ENCODE results near the gene GPC5.

GPC5 gene

DNA sequence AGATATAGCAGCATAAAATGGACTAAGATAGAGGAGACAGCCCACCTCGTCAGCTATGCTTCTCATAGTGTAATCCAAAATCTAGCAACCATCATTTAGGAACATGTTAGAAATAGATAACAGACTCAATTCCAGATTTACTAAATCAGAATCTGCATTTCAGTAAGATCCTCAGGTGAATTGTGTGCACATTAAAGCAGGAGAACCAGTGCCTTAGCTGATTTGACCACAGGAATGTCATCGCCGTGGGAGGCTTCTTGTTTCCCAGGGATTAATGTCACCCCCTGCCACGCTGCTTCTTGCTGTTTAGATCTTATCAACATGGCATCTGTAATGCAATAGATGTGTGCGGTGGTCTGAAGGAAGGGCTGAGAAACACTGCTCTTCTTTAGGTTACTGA, 84.0 kb downstream of the GPC5 start:
- Histone ChIP-seq H3K9me3 (no peaks in the 10 kb centered on the region), H3K27me3 (no peaks in the 10 kb centered on the region), H3K4me2 (no peak overlapping the region), H3K4me1 (no peaks in the 10 kb centered on the region), H3K36me3 (no peaks in the 10 kb centered on the region), H3K27ac (no peak overlapping the region), H3K9ac (no peak overlapping the region), H4K20me1 (no peaks in the 10 kb centered on the region), H3K4me3 (no peak overlapping the region)
- no peak for TF ChIP-seq Cebpa-rat (IDR thresholded peaks at IDR 0.05)

DNA sequence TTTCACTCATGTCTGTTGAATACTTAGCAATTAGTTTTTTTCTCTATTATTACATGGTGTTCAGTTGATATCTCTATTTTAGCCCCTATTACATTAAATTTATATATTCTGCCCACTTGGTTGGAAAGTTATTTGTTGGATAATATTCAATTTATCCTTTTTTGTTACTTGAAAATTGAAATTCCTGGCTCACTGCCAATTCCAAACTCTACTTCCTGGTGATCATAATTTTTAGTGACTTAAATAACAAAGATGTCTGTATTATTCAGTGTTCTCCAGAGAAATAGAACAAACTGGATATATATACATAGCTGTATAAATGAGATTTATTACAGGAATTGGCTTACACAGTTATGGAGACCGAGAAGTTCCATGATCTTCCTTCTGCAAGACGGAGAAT, 93.6 kb downstream of the GPC5 start:
- Histone ChIP-seq H4K20me1 (no peaks in the 10 kb centered on the region), H3K4me1 (no peaks in the 10 kb centered on the region), H3K27me3 (no peaks in the 10 kb centered on the region), H3K4me2 (no peak overlapping the region), H3K36me3 (no peaks in the 10 kb centered on the region), H3K9ac (no peak overlapping the region), H3K9me3 (no peaks in the 10 kb centered on the region), H3K4me3 (no peak overlapping the region), H3K27ac (no peak overlapping the region)
- TF ChIP-seq Cebpa-rat (IDR thresholded peaks at IDR 0.05): no peak

DNA sequence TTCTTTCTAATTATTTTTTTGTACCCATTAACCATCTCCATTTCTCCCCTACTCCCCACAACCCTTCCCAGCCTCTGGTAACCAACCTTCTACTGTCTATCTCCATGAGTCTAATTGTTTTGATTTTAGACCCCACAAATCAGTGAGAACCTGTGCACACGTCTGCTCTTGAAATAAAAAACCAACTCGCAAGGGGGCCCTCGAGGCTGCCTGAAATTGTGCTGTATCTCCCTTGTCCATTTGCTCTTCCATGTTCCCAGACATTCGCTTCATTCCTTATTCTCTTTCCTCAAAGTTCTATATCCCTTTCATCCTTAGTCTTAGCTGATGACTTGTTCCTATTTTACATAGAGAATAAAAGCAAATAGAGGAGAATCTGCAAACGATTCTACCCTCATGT, 95.0 kb downstream of the GPC5 start:
- TF ChIP-seq Cebpa-rat (IDR thresholded peaks at IDR 0.05): no peak
- H4K20me1 ChIP-seq: no peaks in the 10 kb centered on the region
- no peak overlapping the region for H3K4me3 ChIP-seq
- H3K4me2 ChIP-seq: no peak overlapping the region
- H3K9ac ChIP-seq: no peak overlapping the region
- H3K4me1 ChIP-seq: no peaks in the 10 kb centered on the region
- H3K9me3 ChIP-seq: no peaks in the 10 kb centered on the region
- H3K27me3 ChIP-seq: no peaks in the 10 kb centered on the region
- no peak overlapping the region for H3K27ac ChIP-seq
- H3K36me3 ChIP-seq: no peaks in the 10 kb centered on the region

DNA sequence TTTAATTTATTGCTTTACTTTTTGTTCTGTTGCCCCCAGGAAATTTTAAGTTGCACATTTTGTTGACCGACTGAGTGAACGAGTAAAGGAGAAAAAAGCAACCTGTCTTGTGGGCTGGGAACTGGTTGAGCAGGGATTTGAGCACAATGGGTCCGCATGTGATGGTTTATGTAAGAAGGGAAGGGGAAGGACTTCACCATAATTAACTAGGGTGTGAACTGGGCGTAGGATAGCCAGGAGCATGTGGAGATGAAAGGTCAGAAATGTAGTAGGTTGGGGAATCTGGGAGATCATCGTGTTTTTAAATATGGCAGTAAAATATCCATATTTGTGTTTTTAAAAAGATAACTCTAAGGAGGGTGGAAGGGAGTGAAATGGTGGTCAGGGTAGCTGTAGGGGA, 99.9 kb downstream of the GPC5 start:
- Histone ChIP-seq H3K36me3 (no peaks in the 10 kb centered on the region), H3K27ac (no peak overlapping the region), H3K4me3 (no peak overlapping the region), H3K9ac (no peak overlapping the region), H3K9me3 (no peaks in the 10 kb centered on the region), H3K27me3 (no peaks in the 10 kb centered on the region), H4K20me1 (no peaks in the 10 kb centered on the region), H3K4me2 (no peak overlapping the region), H3K4me1 (no peaks in the 10 kb centered on the region)
- TF ChIP-seq Cebpa-rat (IDR thresholded peaks at IDR 0.05): no peak

DNA sequence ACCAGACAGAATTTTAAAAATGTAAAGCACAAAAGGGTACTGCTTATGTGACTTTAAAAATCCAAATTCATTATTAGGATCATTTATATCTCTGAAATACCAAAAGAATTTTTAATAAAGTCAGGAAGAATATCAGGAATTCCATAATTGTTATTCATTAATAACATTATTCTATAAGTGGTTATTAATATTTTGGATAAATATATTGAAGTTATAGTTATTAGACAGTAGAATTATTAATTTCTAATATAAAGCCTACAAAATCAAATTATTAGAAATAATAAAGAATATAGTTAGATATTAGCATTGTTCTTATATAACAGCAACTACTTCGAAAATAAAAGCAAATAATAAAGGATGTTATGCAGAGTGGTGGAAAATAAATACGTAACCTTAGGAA, 105.8 kb downstream of the GPC5 start:
- TF ChIP-seq Cebpa-rat (IDR thresholded peaks at IDR 0.05): no peak
- Histone ChIP-seq H3K27ac (no peak overlapping the region), H4K20me1 (no peaks in the 10 kb centered on the region), H3K4me1 (no peaks in the 10 kb centered on the region), H3K4me2 (no peak overlapping the region), H3K9me3 (no peaks in the 10 kb centered on the region), H3K27me3 (no peaks in the 10 kb centered on the region), H3K9ac (no peak overlapping the region), H3K4me3 (no peak overlapping the region), H3K36me3 (no peaks in the 10 kb centered on the region)

DNA sequence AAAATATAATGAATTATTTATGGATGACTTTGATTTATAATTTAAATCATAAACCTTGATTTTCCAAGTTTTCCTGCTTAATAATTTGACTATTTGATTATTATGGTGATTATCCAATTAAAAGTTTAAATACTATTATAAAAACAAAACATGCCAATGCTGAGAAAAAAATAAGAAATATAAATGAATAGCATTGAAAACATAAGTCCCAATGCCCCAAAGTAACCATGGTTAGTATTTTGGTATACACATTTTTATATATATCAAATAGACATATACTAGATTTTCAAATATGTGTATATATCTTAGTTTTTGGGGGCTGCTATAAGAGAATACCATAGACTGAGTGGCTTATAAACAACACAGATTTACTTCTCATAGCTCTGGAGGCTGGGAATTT, 108.3 kb downstream of the GPC5 start:
- no peaks in the 10 kb centered on the region for H3K36me3 ChIP-seq
- TF ChIP-seq Cebpa-rat (IDR thresholded peaks at IDR 0.05): no peak

DNA sequence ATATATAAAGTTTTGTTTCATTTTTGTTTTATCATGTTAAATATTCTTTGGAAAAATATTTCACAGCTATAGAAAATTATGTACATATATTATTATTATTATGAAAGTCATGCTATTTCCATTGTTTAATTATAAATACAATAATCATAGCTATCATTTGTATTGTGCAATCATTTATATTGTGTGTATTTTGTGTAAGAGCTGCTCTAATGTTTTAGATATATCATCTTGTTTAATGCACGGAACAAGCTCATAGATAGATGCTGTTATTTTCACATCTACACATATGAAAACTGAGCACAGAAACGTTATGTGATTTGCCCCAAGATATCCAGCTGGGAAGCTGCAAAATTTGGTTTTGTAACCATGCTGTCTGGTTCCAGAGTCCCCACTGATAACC, 111.6 kb downstream of the GPC5 start:
- TF ChIP-seq Cebpa-rat (IDR thresholded peaks at IDR 0.05): no peak
- no peak overlapping the region for H3K4me3 ChIP-seq
- H4K20me1 ChIP-seq: no peaks in the 10 kb centered on the region
- H3K9me3 ChIP-seq: no peaks in the 10 kb centered on the region
- no peaks in the 10 kb centered on the region for H3K27me3 ChIP-seq
- no peak overlapping the region for H3K27ac ChIP-seq
- no peak overlapping the region for H3K9ac ChIP-seq
- no peaks in the 10 kb centered on the region for H3K4me1 ChIP-seq
- H3K4me2 ChIP-seq: no peak overlapping the region
- H3K36me3 ChIP-seq: no peaks in the 10 kb centered on the region

More for the DNA sequence above, 108.3 kb downstream of the GPC5 start:
- Histone ChIP-seq H4K20me1 (no peaks in the 10 kb centered on the region), H3K4me1 (no peaks in the 10 kb centered on the region), H3K4me2 (no peak overlapping the region), H3K27me3 (no peaks in the 10 kb centered on the region), H3K4me3 (no peak overlapping the region), H3K9me3 (no peaks in the 10 kb centered on the region), H3K9ac (no peak overlapping the region), H3K27ac (no peak overlapping the region)

DNA sequence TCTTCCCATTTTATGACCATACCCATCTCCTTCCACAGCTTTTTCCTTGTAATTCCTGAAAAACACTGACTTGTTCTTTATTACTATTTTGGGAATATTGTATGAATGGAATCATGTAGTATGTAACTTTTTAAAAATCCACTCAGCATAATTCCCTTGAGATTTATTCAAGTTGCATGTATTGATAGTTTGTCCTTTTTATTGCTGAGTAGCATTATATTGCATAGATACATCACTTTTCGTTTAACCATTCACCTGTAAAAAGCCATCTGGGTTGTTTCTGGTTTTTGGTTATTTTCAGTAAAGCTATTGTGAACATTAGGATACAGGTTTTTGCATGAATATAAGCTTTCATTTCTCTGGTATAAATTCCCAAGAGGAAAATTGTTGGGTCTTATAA, 115.4 kb downstream of the GPC5 start:
- no peak for TF ChIP-seq Cebpa-rat (IDR thresholded peaks at IDR 0.05)
- Histone ChIP-seq H3K4me1 (no peaks in the 10 kb centered on the region), H3K27ac (no peak overlapping the region), H4K20me1 (no peaks in the 10 kb centered on the region), H3K9ac (no peak overlapping the region), H3K9me3 (peaks cover 10% of the 10 kb centered on the region), H3K27me3 (no peaks in the 10 kb centered on the region), H3K4me2 (no peak overlapping the region), H3K4me3 (no peak overlapping the region), H3K36me3 (no peaks in the 10 kb centered on the region)

DNA sequence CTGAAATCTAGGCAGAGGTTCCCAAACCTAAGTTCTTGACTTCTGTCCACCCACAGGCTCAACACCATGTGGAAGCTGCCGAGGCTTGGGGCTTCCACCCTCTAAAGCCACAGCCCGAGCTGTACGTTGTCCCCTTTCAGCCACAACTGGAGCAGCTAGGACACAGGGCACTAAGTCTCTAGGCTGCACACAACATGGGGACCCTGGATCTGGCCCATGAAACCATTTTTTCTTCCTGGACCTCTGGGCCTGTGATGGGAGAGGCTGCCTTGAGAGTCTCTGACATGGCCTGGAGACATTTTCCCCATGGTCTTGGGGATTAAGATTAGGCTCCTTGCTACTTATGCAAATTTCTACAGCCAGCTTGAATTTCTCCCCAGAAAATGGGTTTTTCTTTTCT, 118.4 kb downstream of the GPC5 start:
- Histone ChIP-seq H3K9me3 (peaks cover 10% of the 10 kb centered on the region), H4K20me1 (no peaks in the 10 kb centered on the region), H3K36me3 (no peaks in the 10 kb centered on the region), H3K4me2 (no peak overlapping the region), H3K9ac (no peak overlapping the region), H3K4me1 (no peaks in the 10 kb centered on the region; the same call in 1 of the 2 replicates), H3K27me3 (no peaks in the 10 kb centered on the region), H3K27ac (no peak overlapping the region), H3K4me3 (no peak overlapping the region)
- no peak for TF ChIP-seq Cebpa-rat (IDR thresholded peaks at IDR 0.05)

DNA sequence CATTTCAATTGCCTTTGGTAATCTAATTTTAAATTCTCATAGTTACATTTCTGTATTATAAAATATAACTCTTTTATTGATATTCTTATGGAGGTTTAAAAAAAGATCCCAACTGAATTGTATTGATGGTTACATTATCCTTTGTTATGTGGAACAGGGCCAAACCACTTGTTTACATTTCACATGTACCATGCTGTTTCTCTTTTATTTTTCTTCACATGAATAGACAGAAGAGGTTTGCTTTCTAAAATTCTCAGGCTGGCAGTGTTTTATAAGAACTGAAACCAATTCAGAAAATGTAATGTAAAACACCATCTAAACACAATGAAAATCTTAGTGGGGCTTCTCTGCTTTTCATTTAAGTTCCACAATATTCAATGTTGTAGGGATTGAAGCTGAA, 122.5 kb downstream of the GPC5 start:
- Histone ChIP-seq H3K27ac (no peak overlapping the region), H3K36me3 (no peaks in the 10 kb centered on the region), H3K9ac (no peak overlapping the region), H4K20me1 (no peaks in the 10 kb centered on the region), H3K27me3 (no peaks in the 10 kb centered on the region), H3K4me3 (no peak overlapping the region), H3K4me2 (no peak overlapping the region), H3K9me3 (peaks cover 10% of the 10 kb centered on the region), H3K4me1 (no peaks in the 10 kb centered on the region; the same call in 1 of the 2 replicates)
- TF ChIP-seq Cebpa-rat (IDR thresholded peaks at IDR 0.05): no peak

DNA sequence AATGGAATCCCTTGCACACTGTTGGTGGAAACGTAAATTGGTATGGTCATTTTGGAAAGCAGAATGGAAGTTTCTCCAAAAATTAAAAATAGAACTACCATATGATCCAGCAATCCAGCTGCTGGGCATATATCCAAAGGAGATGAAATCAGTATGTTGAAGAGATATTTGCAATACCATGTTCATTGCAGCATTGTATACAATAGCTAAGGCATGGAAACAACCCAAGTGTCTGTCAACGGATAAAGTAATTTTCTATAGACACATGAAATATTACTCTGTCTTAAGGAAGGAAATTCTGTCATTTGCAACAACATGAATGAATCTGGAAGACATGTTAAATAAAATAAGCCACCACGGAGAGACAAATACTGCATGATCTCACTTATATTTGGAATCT, 124.7 kb downstream of the GPC5 start:
- no peak overlapping the region for H3K4me2 ChIP-seq
- no peaks in the 10 kb centered on the region for H4K20me1 ChIP-seq
- 0 out of 2 replicates have a peak, but pooled peaks cover 6% of the 10 kb centered on the region for H3K9me3 ChIP-seq
- H3K4me3 ChIP-seq: no peak overlapping the region
- no peak for TF ChIP-seq Cebpa-rat (IDR thresholded peaks at IDR 0.05)
- no peaks in the 10 kb centered on the region for H3K27me3 ChIP-seq
- no peaks in the 10 kb centered on the region for H3K36me3 ChIP-seq
- no peak overlapping the region for H3K27ac ChIP-seq
- H3K9ac ChIP-seq: no peak overlapping the region
- H3K4me1 ChIP-seq: no peaks in the 10 kb centered on the region; the same call in 1 of the 2 replicates
